Neuronal stem cell (in vitro differentiated cells): ENCODE measurements around the gene OMA1.
"Not testable (repeated sequence)": the region's sequence is repeated elsewhere in the genome, so short reads cannot be mapped to it uniquely, and the experiment has no call there.

Experiments
- DNase-seq: peaks from one replicate; pipeline ENCODE4 v3.0.0-alpha.2; 2013; ENCODE audit warnings: low spot score
- H2AFZ ChIP-seq: one replicate; pipeline ENCODE4 v1.6.1; 2013; ENCODE audit warnings: mild to moderate bottlenecking, low read length, inconsistent platforms
- H2AK5ac ChIP-seq: 2 replicates; pipeline ENCODE4 v1.6.1; 2013; ENCODE audit warnings: low read depth, mild to moderate bottlenecking, inconsistent platforms, low read length, moderate library complexity, mixed read lengths
- H2BK120ac ChIP-seq: 2 replicates; pipeline ENCODE4 v1.6.1; 2013; ENCODE audit warnings: low read depth, mild to moderate bottlenecking, inconsistent platforms, low read length, moderate library complexity, mixed read lengths
- H2BK12ac ChIP-seq: one replicate; pipeline ENCODE4 v1.6.1; 2013; ENCODE audit warnings: low read length, inconsistent platforms
- H2BK15ac ChIP-seq: 2 replicates; pipeline ENCODE4 v1.6.1; 2013; ENCODE audit warnings: mild to moderate bottlenecking, low read length, inconsistent platforms, mixed read lengths
- H2BK5ac ChIP-seq: one replicate; pipeline ENCODE4 v1.6.1; 2013; ENCODE audit warnings: inconsistent platforms, mild to moderate bottlenecking, low read length, moderate library complexity
- H3K14ac ChIP-seq: one replicate; pipeline ENCODE4 v1.6.1; 2013; ENCODE audit warnings: low read length, inconsistent platforms
- H3K18ac ChIP-seq: 2 replicates; pipeline ENCODE4 v1.6.1; 2013; ENCODE audit warnings: low read length, inconsistent platforms
- H3K23ac ChIP-seq: 2 replicates; pipeline ENCODE4 v1.6.1; 2013; ENCODE audit warnings: low read depth, mild to moderate bottlenecking, mixed read lengths, low read length, inconsistent platforms; ENCODE audit not compliant: poor library complexity
- H3K27ac ChIP-seq: replicated peaks from 3 replicates; pipeline ENCODE4 v1.5.1; 2013; ENCODE audit warnings: low read length, inconsistent platforms
- H3K27me3 ChIP-seq, 3 experiments: 2 replicates each; pipeline ENCODE4 v1.6.1; 2013; ENCODE audit warnings: low read length in 3 of 3, mild to moderate bottlenecking in 2 of 3, inconsistent platforms in 1 of 3, low read depth in 1 of 3, mixed read lengths in 1 of 3, moderate library complexity in 1 of 3; ENCODE audit not compliant: control insufficient read depth in 3 of 3, insufficient read depth in 3 of 3
- H3K36me3 ChIP-seq, 2 donors: replicated peaks in 1 of 2; 2 replicates each; pipeline ENCODE4 v1.6.1; 2013; ENCODE audit warnings: low read length in 2 of 2; ENCODE audit not compliant: control insufficient read depth in 2 of 2, insufficient read depth in 2 of 2
- H3K4ac ChIP-seq: 2 replicates; pipeline ENCODE4 v1.6.1; 2013; ENCODE audit warnings: inconsistent platforms, mild to moderate bottlenecking, low read length, moderate library complexity
- H3K4me1 ChIP-seq, 2 donors: 1 replicate in 1 of 2; 2 replicates in 1 of 2; pipeline ENCODE4 v1.6.1; 2013; ENCODE audit warnings: low read length in 2 of 2, low read depth in 1 of 2; ENCODE audit not compliant: control insufficient read depth in 2 of 2, insufficient read depth in 1 of 2
- H3K4me2 ChIP-seq: one replicate; pipeline ENCODE4 v1.6.1; 2013; ENCODE audit warnings: mild to moderate bottlenecking, low read length, inconsistent platforms; ENCODE audit not compliant: insufficient read depth, poor library complexity, severe bottlenecking
- H3K4me3 ChIP-seq, 2 donors: 2 replicates each; pipeline ENCODE4 v1.5.1; 2013; ENCODE audit warnings: low read length in 2 of 2, mild to moderate bottlenecking in 2 of 2, inconsistent platforms in 1 of 2, moderate library complexity in 1 of 2
- H3K79me1 ChIP-seq: one replicate; pipeline ENCODE4 v1.6.1; 2013; ENCODE audit warnings: low read depth, mild to moderate bottlenecking, inconsistent platforms, low read length, moderate library complexity
- H3K9ac ChIP-seq: one replicate; pipeline ENCODE4 v1.6.1; 2013; ENCODE audit warnings: mild to moderate bottlenecking, low read depth, low read length, inconsistent platforms; ENCODE audit not compliant: poor library complexity
- H3K9me3 ChIP-seq, 2 donors: replicated peaks in 1 of 2; 2 replicates each; pipeline versions ENCODE3 to v1.6.1; 2013; ENCODE audit warnings: low read length in 2 of 2, mild to moderate bottlenecking in 2 of 2, inconsistent platforms in 1 of 2, low read depth in 1 of 2, mixed read lengths in 1 of 2, moderate library complexity in 1 of 2; ENCODE audit not compliant: control insufficient read depth in 2 of 2, insufficient read depth in 1 of 2
- H4K8ac ChIP-seq: one replicate; pipeline ENCODE4 v1.6.1; 2013; ENCODE audit warnings: low read depth, mild to moderate bottlenecking, inconsistent platforms, low read length, moderate library complexity
- H4K91ac ChIP-seq: one replicate; pipeline ENCODE4 v1.6.1; 2013; ENCODE audit warnings: low read length, low read depth, mild to moderate bottlenecking, inconsistent platforms; ENCODE audit not compliant: poor library complexity
- WGBS, 2 donors: extraction: QIAGEN DNeasy Blood & Tissue Kit; methylation state at CpG; one replicate each; pipeline ENCODE4 v1.1.7; 2013; ENCODE audit warnings: missing lambda C conversion rate in 2 of 2, mixed read lengths in 1 of 2; ENCODE audit not compliant: insufficient read length in 2 of 2, insufficient replicate concordance in 1 of 2; ENCODE audit errors: extremely low coverage in 2 of 2; 5-methylcytosine and 5-hydroxymethylcytosine counted together

The OMA1 gene

GRCh38 chr1:58488914-58489313 is 57.6 kb downstream of the OMA1 start:
- H3K23ac ChIP-seq = not testable (repeated sequence)

DNA sequence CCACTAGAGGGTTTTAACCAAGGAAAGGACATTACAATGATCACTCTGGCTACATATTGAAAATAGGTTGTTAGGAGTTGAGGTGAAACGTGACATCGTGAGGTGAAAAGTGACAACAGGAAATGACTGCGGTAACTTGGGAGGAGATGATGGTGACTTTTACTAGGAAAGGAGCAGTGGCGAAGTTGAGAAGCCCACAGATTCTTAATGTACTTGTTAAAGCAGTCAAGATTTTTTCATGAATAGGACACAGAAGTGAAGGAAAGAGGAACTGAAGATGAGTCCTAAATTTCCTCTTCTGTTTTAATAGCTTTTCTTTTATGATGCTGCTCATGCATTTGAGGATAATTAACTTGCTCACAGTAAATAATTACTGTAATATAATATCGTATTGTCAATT is 59.5 kb downstream of the OMA1 start:
- WGBS, 2 donors = no CpG with 5 or more reads among the region's 5 CpGs
- Histone ChIP-seq H2BK120ac (no peak overlapping the region), H3K4ac (no peak overlapping the region)

More at GRCh38 chr1:58488914-58489313, 57.6 kb downstream of the OMA1 start:
- not testable (repeated sequence) for H3K79me1 ChIP-seq, H3K4me3 ChIP-seq, H3K27ac ChIP-seq, H3K9ac ChIP-seq, H3K4me2 ChIP-seq, H2BK12ac ChIP-seq, H2BK120ac ChIP-seq, H4K8ac ChIP-seq, H3K9me3 ChIP-seq, H4K91ac ChIP-seq, DNase-seq, H3K36me3 ChIP-seq, H3K18ac ChIP-seq, H2BK15ac ChIP-seq, H3K4ac ChIP-seq, H3K4me1 ChIP-seq, H3K27me3 ChIP-seq, H2AK5ac ChIP-seq, H2BK5ac ChIP-seq, H2AFZ ChIP-seq, H3K14ac ChIP-seq
- no CpG with 5 or more reads among the region's 18 CpGs for WGBS, 2 donors

GRCh38 chr1:58481962-58482361 is 64.6 kb downstream of the OMA1 start:
- no peak overlapping the region for H4K91ac ChIP-seq
- DNase-seq = no peak
- H2BK5ac ChIP-seq = no peak overlapping the region
- no peaks in the 10 kb centered on the region for H3K79me1 ChIP-seq
- no peaks in the 10 kb centered on the region for H3K36me3 ChIP-seq
- H3K4ac ChIP-seq = no peak overlapping the region
- no peak overlapping the region for H3K4me2 ChIP-seq
- H3K18ac ChIP-seq = no peak overlapping the region
- H2BK12ac ChIP-seq = no peak overlapping the region
- no peak overlapping the region for H2AK5ac ChIP-seq
- no peaks in the 10 kb centered on the region for H3K4me1 ChIP-seq
- H4K8ac ChIP-seq = no peak overlapping the region
- no peaks in the 10 kb centered on the region for H3K9me3 ChIP-seq
- no CpG with 5 or more reads among the region's 2 CpGs for WGBS, 2 donors
- no peak overlapping the region for H2BK15ac ChIP-seq
- H3K27ac ChIP-seq = no peak overlapping the region
- no peak overlapping the region for H2AFZ ChIP-seq
- no peak overlapping the region for H3K14ac ChIP-seq
- no peak overlapping the region for H2BK120ac ChIP-seq
- H3K9ac ChIP-seq = no peak overlapping the region
- H3K4me3 ChIP-seq = no peak overlapping the region
- no peaks in the 10 kb centered on the region for H3K27me3 ChIP-seq
- H3K23ac ChIP-seq = no peak overlapping the region

More for the DNA sequence above, 59.5 kb downstream of the OMA1 start:
- H3K23ac ChIP-seq = no peak overlapping the region
- no peak for DNase-seq
- no peaks in the 10 kb centered on the region for H3K27me3 ChIP-seq
- peaks cover 3% of the 10 kb centered on the region for H3K79me1 ChIP-seq
- H3K4me1 ChIP-seq = no peaks in the 10 kb centered on the region
- no peak overlapping the region for H3K14ac ChIP-seq
- H3K4me3 ChIP-seq = no peak overlapping the region
- H3K9me3 ChIP-seq = peaks cover 0 to 6% of the 10 kb centered on the region in 2 donors
- H3K4me2 ChIP-seq = no peak overlapping the region
- no peak overlapping the region for H3K27ac ChIP-seq
- no peak overlapping the region for H2AK5ac ChIP-seq
- H2AFZ ChIP-seq = no peak overlapping the region
- no peak overlapping the region for H2BK15ac ChIP-seq
- no peak overlapping the region for H3K9ac ChIP-seq
- H2BK5ac ChIP-seq = no peak overlapping the region
- no peak overlapping the region for H3K18ac ChIP-seq
- no peaks in the 10 kb centered on the region for H3K36me3 ChIP-seq
- peak overlapping the region; percentile 86 for H4K8ac ChIP-seq
- no peak overlapping the region for H4K91ac ChIP-seq
- no peak overlapping the region for H2BK12ac ChIP-seq

DNA sequence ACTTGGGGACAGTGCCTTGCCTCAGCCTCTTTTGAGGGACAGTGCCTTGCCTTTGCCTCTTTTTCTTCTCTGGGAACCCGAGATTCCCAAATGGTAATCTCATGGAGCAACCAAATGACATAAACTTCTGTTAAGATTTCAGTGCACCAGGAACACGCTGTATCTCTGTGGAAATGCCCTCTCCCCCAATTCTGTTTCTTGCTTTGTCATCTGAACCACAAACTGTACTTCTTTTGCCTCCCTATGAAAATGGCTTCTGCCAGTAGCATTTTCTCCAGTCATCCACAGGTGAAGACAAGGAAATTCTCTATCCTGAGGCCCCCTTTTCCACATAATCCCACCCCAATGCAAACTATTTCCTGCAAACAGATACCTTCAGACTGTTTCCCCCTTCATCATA is 66.3 kb downstream of the OMA1 start:
- Histone ChIP-seq H2BK15ac (no peak overlapping the region), H3K14ac (no peak overlapping the region), H3K23ac (no peak overlapping the region), H3K27me3 (no peaks in the 10 kb centered on the region), H4K91ac (no peak overlapping the region), H3K4me1 (no peaks in the 10 kb centered on the region), H4K8ac (no peak overlapping the region), H3K79me1 (no peaks in the 10 kb centered on the region), H3K9ac (no peak overlapping the region), H3K4ac (no peak overlapping the region), H2AK5ac (no peak overlapping the region), H3K36me3 (no peaks in the 10 kb centered on the region), H3K27ac (no peak overlapping the region), H2AFZ (no peak overlapping the region), H3K18ac (no peak overlapping the region), H3K9me3 (no peaks in the 10 kb centered on the region), H2BK5ac (no peak overlapping the region), H2BK120ac (no peak overlapping the region), H3K4me2 (no peak overlapping the region), H2BK12ac (no peak overlapping the region), H3K4me3 (no peak overlapping the region)
- no CpG with 5 or more reads among the region's 2 CpGs for whole genome bisulfite sequencing, 2 donors
- DNase-seq = no peak
